ENCODE measurements around the gene ATPAF1. TPM values are rescaled to one million over a fixed set of nuclear protein-coding genes. Genes with fewer than 3 reads are reported as not detected.

ATPAF1 gene
- total RNA-seq, 2 donors from 2014 or later = 56.1 to 84.2 TPM

GRCh38 chr1:46646331-46646730, 21.8 kb downstream of the ATPAF1 start:
- H3K9me3 Mint-ChIP-seq = peaks cover 23% of the 10 kb centered on the region
- Histone ChIP-seq H3K9ac (ENCODE audit: extremely low read depth, low read length, poor library complexity, severe bottlenecking) (no peak overlapping the region), H3K9me3 (ENCODE audit: control insufficient read depth, low read length) (peaks cover 40% of the 10 kb centered on the region), H3K27me3 (ENCODE audit: control insufficient read depth, insufficient read depth, low read length, poor library complexity, severe bottlenecking) (no peaks in the 10 kb centered on the region), H3K36me3 (ENCODE audit: control insufficient read depth, insufficient read depth, low read length) (peaks cover 68% of the 10 kb centered on the region), H3K4me3 (ENCODE audit: low read length) (no peak overlapping the region), H3K4me1 (ENCODE audit: control insufficient read depth, insufficient read depth, low read length) (no peaks in the 10 kb centered on the region), H3K27ac (ENCODE audit: low read depth, low read length) (no peak overlapping the region)
- no peak overlapping the region for H3K27ac Mint-ChIP-seq
- H3K27me3 Mint-ChIP-seq (ENCODE audit: insufficient read depth) = no peaks in the 10 kb centered on the region
- no peak for DNase-seq
- WGBS, 2 experiments (ENCODE audit: insufficient coverage in 1 of 2, insufficient read length in 1 of 2) = 93% methylated on average over 1 of the region's 1 CpG; no CpG with 5 or more reads in 1 of the 2 experiments
- H3K36me3 Mint-ChIP-seq (ENCODE audit: low read depth) = peaks cover 52% of the 10 kb centered on the region
- no peak for TF ChIP-seq CTCF (conservative IDR thresholded peaks at IDR 0.05)
- H3K4me3 Mint-ChIP-seq = no peak overlapping the region
- no peaks in the 10 kb centered on the region for H3K4me1 Mint-ChIP-seq

GRCh38 chr1:46645815-46646214, 22.3 kb downstream of the ATPAF1 start:
- H3K4me3 ChIP-seq (ENCODE audit: low read length) = no peak overlapping the region
- H3K27ac Mint-ChIP-seq = no peak overlapping the region
- 98 to 100% methylated on average over 1 to 4 of the region's 4 CpGs for WGBS, 2 experiments (ENCODE audit: insufficient coverage in 1 of 2, insufficient read length in 1 of 2)
- no peaks in the 10 kb centered on the region for H3K27me3 Mint-ChIP-seq (ENCODE audit: insufficient read depth)
- peaks cover 23% of the 10 kb centered on the region for H3K9me3 Mint-ChIP-seq
- H3K9ac ChIP-seq (ENCODE audit: extremely low read depth, low read length, poor library complexity, severe bottlenecking) = no peak overlapping the region
- H3K27ac ChIP-seq (ENCODE audit: low read depth, low read length) = no peak overlapping the region
- H3K36me3 Mint-ChIP-seq (ENCODE audit: low read depth) = peaks cover 49% of the 10 kb centered on the region
- H3K27me3 ChIP-seq (ENCODE audit: control insufficient read depth, insufficient read depth, low read length, poor library complexity, severe bottlenecking) = no peaks in the 10 kb centered on the region
- H3K36me3 ChIP-seq (ENCODE audit: control insufficient read depth, insufficient read depth, low read length) = peaks cover 68% of the 10 kb centered on the region
- H3K4me1 Mint-ChIP-seq = no peaks in the 10 kb centered on the region
- H3K4me3 Mint-ChIP-seq = no peak overlapping the region
- peaks cover 40% of the 10 kb centered on the region for H3K9me3 ChIP-seq (ENCODE audit: control insufficient read depth, low read length)
- TF ChIP-seq CTCF (conservative IDR thresholded peaks at IDR 0.05) = no peak
- H3K4me1 ChIP-seq (ENCODE audit: control insufficient read depth, insufficient read depth, low read length) = no peaks in the 10 kb centered on the region
- no peak for DNase-seq

- Mint-ChIP-seq H3K36me3 (ENCODE audit: low read depth) (peaks cover 38% of the 10 kb centered on the region), H3K27me3 (ENCODE audit: insufficient read depth) (no peaks in the 10 kb centered on the region), H3K4me1 (no peaks in the 10 kb centered on the region), H3K27ac (no peak overlapping the region), H3K4me3 (no peak overlapping the region), H3K9me3 (peaks cover 1% of the 10 kb centered on the region)
- H3K9me3 ChIP-seq (ENCODE audit: control insufficient read depth, low read length) = peaks cover 15% of the 10 kb centered on the region
- H3K9ac ChIP-seq (ENCODE audit: extremely low read depth, low read length, poor library complexity, severe bottlenecking) = no peak overlapping the region
- H3K36me3 ChIP-seq (ENCODE audit: control insufficient read depth, insufficient read depth, low read length) = peaks cover 47% of the 10 kb centered on the region
- TF ChIP-seq CTCF (conservative IDR thresholded peaks at IDR 0.05) = no peak
- H3K4me3 ChIP-seq (ENCODE audit: low read length) = no peak overlapping the region
- H3K27me3 ChIP-seq (ENCODE audit: control insufficient read depth, insufficient read depth, low read length, poor library complexity, severe bottlenecking) = no peaks in the 10 kb centered on the region
- no peaks in the 10 kb centered on the region for H3K4me1 ChIP-seq (ENCODE audit: control insufficient read depth, insufficient read depth, low read length)
- H3K27ac ChIP-seq (ENCODE audit: low read depth, low read length) = no peak overlapping the region
- DNase-seq = no peak
Measured at GRCh38 chr1:46643368-46643775, 24.8 kb downstream of the ATPAF1 start.
